ENCODE results near the gene GAMT.
A peak's percentile ranks its signal among the peaks of the same experiment; 100 is the strongest.

The GAMT gene

DNA sequence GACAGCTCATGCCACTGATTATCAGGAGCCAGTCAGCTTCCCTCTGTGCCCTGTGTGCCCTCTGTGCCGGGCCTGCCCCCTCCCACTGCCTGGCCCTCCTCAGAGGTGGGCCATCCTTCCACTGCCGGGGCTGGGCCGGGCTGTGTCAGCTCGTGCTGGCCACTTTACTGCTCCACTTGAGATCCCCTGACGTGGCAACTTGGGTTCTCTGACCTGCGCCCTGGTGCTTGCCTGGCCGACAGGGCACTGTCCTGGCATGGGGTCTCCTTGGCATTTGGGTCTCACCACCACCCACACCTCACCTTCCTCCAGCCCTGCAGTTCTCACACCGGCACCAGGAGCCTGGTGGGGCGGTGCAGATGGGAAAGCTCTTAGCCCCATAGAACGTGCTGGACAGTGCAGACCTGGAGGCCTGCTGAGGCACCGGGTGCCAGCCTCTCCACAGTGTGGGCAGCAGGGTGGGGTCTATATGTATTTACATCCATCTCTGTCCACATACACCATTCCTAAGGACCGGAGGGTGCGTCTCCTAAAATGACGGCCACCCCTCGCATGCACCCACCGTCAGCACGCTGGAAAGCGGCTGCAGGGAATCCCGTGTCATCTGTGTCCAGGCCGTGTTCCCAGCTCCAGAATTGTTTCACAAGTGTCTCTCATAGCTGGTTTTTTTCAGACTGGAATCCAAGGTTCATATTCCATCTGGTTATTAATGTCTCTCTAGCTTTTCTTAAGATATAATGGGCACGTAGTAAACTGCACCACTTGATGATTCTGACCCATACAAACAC lies 17.8 kb upstream of the GAMT start:
- DNase-seq (ENCODE audit: low read depth, low spot score) = no peak

DNA sequence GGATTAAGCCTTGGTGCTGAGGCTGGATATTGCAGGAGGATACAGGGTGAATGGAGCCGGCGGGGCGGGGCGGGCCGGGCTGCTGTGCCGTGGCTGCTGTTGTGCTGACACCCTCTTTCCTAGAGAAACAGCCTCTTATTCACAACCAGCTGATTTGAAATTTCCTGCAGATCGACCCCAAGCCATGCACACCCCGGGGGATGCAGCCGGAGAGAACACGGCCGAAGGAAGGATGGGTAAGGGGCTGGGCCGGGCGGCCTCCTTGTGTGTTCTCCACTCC lies 17.1 kb upstream of the GAMT start:
- DNase-seq (ENCODE audit: low read depth, low spot score) = no peak

DNA sequence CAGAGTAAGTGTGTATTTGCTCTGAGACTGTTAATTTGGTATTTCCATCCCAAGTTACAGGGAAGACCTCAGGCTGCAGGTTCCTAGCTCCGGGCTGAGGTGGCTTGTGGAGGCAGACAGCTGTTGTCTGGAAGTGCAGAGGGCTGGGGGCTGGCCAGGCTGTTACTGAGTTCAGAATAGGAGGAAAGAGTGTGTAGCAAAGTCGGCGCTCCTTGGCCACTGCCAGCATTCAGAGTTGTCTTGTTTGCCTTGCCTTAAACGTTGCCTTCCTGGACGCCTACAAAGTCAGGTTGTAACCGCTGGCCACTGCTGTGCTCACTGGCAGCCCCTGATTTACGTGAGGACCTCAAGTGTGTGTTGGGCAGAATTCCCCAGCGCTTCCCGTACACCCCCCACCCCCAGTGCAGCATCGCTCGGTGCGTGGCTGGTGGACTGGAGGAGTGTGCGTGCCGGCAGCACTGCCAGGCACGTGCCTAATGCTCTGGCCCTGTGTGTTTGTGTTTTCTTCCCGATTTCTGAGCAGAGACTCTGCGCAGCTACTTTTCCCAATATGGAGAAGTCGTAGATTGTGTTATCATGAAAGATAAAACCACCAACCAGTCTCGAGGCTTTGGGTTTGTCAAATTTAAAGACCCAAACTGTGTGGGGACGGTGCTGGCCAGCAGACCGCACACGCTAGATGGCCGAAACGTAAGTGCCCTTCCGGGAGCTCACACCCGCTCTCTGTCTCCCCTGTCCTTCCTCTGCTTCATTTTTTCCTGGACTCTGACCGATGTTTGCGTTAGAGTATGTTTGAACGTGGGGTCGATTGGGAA lies 16.5 kb upstream of the GAMT start:
- no peak for DNase-seq (ENCODE audit: low read depth, low spot score)

DNA sequence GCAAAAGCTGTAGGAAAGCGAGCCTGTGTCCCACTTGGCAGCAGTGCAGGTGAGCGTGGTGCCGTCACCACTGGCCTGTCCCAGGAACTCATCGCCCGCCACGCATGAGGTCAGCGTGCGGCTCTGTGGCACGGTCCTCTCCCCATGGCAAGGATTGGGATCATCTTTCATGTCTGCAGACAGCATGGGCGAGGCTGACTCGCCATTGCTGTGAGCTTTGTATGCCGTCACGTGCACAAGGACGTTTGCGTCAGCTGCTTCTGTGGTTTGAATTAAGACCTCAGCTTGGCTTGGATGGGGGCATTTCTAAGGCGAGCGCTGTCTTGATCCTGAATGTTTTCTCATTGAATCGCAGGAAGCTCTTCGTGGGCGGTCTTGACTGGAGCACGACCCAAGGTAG lies 15.8 kb upstream of the GAMT start:
- no peak for DNase-seq (ENCODE audit: low read depth, low spot score)

DNA sequence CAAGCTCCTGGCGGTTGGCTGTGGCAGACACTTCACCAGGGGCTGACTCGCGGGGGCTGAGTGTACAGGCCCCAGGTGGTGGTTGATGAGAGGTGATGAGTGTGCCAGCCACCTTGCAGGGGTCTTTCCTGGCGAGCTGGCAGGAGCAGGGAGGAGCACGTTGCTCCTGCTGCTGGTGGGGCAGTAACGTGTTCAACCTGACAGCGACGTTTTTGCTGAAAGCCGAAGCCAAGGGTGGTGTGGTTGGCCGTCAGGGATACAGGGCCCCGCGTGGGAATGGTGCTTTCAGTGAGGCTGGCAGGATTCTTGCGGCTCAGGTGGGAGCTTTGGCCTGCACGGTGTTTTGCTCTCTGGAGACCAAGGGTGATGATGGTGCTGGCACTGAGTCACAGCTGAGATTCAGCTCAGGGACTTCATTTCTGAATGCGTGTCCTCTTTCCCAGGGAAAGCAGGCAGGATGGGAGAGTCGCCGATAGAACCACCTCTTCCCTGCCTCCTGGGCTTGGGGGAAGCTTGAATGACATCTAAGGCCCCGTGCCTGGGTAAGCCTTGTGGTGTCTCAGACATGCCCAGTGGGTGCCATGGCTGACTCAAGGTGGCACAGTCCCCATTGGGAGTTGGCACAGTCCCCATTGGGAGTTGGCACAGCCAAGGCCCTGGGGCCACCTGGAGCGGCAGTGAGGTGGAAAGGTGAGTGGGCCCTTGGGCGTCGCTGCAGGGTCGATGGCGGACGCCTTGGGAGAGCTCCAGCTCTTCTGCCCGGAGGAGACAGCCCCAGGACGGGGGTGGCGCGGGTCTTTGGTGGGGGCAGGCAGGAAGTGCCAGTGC lies 14.9 kb upstream of the GAMT start:
- no peak for DNase-seq (ENCODE audit: low read depth, low spot score)

DNA sequence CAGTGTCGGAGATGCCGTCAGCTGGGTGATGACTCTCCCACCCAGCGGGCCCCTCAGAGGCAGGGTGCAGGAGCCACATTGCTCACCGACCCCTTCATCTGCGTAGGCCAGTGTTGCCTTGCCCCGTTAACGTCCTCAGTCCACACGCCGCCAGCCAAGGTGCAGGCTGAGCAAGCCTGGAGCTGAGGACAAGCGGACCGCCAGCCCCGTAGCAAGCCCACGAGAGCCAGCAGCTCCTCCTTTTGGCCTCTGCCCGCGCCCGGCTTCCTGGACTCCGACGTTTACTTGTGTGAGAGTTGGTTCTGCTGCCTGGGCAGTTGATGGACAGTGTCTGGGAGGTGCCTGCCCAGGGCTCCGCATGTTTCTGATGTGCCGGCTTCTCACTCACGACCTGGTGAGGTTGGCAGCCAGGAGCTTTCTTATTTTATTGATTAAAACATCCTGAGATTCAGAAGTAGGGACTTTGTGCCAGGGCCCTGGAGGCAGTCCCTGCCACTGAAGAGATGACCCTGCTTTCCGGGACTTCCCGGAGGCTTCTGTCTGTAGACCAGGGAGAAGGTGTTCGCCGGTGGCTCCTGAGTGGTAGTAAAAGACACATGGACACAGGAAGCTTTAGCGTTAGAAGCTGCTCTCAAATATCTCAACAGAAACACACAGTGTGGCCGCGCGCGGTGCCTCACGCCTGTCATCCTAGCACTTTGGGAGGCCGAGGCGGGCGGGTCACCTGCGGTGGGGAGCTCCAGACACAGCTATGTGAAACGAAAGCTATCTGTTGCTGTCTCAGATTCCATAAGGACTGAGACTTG lies 11.9 kb upstream of the GAMT start:
- DNase-seq (ENCODE audit: low read depth, low spot score) = no peak

DNA sequence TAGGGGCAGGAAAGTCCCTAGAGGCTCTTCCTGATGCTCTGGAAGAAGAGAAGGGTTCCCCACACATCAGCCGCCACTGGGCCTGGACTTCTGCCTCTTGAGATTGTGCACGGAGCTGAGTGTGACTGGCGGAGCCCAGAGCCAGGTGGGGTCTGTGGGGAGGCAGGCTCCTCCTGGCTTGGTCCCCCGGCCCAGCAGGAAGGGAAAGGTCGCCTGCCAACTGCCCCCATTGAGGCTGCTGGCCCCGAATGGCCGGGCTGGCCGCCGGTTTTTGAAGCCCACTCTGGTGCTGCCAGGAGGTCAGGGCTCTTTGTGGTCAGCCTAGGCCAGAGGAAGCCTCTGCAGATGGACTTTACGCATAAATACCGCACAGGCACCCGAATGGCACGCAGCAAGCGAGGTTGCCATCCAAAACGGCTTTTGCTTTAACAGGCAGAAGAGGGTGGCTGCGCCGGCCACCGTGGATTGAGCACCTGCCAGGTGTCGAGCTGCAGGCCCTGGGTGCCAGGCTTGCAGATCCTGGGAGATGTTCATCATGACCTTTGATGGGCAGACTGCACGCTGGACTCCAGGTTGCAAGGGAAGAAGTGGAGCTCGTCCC lies 11.1 kb upstream of the GAMT start:
- DNase-seq (ENCODE audit: low read depth, low spot score) = no peak

DNA sequence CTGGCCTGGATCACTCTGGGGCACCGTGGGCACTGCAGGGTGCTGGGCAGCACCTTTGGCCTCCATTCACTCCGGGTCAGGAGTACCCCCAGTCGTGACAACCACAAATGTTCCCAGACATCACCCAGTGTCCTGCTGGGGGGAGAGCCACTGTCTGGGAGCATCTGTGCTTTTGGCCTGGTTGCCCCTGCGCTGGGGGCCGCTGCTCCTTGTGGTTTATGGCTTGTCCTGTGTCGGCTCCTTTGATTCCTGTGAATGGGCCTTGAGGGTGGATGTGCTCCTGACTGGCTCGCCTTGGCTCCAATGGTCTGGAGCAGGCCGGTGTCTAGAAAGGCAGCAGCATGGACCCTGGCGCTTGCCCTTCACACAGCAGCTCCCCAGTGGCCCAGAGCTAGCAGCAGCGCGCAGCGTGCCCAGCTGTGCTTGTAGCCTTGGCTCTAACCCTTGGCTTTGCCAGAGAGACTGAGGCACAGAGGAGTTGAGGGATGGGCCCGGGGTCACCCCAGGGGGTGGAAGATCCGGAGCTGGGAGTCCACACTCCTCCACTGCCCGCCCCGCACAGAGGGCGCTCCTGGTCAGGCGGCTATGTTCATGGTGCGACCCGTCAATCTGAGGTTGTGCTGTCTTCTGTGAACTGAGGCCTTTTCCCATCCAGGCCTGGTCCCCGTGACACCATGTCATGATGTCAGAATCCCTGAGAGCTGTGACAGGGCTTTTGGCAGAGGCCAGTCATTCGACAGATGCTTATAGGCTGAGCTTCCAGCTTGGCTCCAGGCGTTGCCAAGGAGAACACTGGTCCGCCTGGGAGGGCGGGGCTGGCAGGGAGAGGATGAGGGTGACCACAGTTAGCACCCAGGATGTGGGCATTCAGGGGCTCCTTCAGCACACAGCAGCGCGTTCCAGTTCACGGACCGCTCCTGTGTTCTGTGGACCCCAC lies 10.2 kb upstream of the GAMT start:
- DNase-seq (ENCODE audit: low read depth, low spot score) = no peak

DNA sequence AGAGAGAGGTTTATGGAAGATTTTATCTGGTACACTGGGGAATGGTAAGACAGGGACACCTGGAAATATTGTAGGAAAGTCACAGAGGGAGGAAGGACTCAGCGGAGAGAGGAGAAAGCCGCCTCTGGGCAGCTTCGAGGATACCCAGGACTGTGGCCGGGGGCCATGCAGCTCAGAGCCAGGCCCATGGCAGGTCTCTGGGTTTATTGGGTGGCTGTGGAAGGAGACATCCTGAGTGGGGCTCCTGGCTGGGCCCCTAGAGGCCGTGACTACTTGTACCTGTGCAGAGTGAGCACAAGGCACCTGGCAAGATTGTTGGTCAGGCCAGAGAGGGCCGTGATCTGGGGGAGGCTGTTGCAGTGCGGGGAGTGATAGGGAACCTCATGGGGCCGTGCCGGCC lies 9.4 kb upstream of the GAMT start:
- no peak for DNase-seq (ENCODE audit: low read depth, low spot score)

DNA sequence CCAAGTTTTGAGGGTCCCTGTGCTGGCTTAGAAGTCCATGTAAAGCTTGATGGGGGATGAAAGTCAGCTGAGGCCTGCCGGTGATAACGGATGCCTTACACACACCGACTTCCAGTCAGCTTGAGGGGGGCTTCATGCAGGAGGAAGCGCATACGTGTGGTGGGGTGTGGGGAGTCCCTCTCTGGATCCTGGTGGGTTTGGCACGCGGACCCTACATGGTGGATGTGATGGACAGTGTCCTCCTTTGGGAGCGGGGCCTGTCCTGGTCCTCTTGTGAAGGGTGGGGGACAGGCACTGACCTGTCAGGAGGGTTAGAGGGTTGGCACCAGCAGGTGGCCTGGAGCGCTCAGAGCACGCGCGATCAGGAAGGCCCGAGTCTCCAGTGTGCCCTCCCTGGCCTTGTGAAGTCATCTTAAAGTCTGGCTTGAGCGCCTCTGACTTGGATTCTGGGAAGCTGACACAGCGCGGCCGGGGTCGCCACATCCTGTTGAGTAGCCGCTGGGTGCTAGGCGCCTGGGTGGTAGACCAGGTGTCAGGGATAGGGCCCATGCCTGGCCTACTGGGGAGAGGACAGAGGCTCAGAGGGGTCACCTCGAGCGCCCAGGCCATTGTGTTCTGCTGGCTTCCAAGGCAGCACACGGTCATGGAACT lies 8.9 kb upstream of the GAMT start:
- DNase-seq (ENCODE audit: low read depth, low spot score) = no peak

DNA sequence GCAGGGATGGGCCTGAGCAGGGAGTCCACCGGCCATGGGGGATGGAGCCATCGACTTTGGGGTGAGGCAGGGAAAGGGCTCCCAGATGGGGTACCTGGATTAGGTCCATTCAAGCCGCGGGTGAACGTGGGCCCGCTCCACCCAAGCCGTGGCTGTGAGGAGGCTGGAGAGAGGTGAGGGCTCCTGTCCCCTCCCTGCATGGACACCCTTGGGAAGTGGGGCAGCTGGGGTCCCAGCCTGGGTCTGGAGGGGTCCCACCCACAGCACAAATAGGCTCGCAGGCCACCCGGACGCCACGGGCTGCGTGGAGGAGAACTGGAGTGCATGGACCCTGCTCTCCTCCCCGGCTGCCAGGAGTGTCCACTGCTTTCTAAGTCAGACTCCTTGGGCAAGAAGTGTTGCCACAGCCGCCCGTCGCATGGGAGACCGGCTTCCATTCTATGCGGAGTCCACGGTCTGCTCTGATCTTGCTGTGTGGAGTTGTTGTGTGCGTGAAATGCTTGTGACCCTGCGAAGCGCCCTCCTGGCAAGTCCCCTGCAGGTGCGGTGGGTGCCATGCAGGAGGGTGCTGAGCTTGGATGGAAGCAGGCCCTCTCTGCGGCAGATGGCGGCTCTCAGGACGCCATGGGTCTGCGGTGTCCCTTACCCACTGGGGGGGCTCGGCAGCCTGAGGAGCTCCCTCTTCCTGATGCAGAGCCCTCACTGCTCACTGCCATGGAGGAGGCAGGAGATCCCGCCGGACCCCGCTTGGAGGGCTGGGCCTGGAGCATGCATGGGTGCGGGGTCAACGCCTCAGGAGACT lies 8.1 kb upstream of the GAMT start:
- DNase-seq (ENCODE audit: low read depth, low spot score) = no peak

DNA sequence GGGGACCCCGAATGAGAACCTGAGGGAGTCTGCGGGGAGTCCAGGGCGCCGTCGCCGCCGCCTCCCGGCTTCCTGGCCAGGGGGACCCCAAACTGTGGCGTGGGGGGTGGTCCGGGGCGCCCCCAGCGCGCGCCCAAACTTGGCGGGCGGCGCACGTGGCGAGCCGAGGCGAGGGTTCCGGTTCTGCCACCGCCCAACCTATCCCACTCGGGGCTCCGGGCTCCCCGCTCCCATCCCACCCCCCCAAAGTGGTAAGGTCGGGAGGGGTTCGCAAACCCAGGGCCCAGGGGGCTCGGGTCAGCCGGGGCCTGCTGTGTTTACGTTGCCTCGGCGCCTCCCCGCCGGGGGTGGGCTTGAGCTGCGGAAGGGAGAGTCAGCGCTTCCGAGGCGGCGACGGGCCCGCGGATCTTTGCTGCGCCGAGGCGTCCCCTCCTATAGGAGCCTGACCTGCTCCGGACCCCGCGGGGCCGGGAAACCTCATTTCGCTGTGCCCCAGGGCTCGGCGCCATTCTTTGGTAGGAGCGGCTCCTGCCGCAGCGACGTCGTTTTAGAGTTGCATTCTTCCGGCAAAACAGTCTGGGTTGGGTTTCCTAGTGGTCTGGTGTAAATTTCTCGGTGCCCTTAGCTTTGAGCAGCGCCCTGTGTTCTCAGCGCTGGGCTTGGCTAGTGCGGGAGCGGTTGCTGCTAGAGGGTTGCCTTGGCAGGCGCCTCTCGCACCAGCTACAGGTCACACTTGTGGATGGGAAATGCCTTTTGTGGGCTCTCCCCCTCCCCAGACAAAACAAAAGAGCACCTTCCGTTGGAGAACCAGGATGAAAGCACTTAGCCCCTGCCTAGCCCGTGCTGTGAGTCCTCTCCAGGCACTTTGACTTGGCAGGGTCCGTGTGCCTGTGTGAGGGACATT lies 7.2 kb upstream of the GAMT start:
- DNase-seq (ENCODE audit: low read depth, low spot score) = peak; percentile 40

DNA sequence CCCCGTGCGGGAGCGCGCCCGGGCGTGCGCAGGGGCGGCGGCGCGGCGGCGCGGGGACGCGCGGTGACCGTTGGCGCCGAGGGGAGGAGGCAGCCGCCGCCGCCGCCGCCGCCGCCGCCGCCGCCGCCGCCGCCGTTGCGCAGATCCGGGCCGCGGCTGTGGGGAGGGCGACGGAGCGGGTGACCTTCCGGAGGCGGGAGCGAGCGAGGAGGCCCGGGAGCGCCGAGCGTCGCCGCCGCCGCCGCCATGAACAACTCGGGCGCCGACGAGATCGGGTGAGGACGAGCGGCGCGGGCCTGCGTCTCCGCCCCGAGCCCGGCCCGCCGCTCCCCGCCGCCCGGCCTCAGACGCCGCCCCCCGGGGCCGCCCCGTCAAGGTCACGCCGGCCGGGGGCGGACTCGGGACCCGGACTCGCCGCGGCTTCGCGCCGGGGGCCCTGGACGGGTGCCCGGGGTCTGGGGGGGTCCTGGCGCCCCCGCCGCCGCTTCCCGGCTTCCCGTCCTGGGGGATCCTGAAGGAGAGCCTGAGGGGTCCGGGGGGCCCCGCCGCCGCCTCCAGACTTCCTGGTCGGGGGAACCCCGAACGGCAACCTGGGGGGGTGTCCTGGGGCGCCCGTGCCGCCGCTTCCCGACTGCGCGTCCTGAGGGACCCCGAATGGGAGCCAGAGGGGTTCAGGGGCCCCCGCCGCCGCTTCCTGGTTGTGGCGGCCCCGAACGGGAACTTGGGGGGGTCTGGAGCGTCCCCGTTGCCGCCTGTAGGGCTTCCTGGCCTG lies 6.4 kb upstream of the GAMT start, which contains the start of gene DAZAP1:
DAZAP1 (plus strand) TSS at position 59 of the 772 bp plus-strand sequence; CDS start at position 247, 188 bp downstream.
- peak; percentile 27 for DNase-seq (ENCODE audit: low read depth, low spot score)

DNA sequence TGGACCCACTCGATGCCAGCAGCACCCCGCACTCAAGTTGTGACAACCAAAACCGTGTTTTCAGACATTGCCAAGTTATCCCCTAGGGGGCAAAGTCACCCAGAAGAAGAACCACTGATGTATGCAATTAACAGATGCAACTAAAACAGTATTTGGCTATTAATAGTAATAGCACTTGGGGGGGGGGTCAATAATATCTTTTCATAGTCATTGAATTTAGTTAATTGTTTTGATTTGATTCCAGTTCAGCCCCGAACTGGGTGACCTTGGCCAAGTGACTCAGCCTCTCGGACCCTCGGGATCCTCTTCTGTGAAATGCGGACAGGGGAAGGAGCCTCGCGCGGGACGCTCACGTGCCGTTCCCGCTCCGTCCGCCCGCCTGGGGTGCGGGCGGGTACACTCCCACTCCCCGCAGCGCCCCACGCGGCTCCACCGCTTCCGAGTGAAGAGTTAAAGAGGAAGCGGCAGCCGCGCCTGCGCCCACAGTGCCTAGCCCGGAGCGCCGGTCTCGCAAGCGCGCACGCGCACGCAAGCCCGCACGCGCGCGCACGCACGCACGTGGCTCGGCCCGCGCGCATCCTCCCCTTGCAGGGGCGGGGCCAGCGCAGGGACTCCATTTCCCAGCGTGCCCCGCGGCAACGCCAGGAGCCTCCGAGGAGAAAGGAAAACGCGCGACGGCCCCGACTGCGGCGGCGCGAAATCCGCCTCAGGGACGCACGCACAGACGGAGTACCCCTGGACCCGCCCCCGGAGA lies 5.6 kb upstream of the GAMT start:
- peak; percentile 99 for DNase-seq (ENCODE audit: low read depth, low spot score)

DNA sequence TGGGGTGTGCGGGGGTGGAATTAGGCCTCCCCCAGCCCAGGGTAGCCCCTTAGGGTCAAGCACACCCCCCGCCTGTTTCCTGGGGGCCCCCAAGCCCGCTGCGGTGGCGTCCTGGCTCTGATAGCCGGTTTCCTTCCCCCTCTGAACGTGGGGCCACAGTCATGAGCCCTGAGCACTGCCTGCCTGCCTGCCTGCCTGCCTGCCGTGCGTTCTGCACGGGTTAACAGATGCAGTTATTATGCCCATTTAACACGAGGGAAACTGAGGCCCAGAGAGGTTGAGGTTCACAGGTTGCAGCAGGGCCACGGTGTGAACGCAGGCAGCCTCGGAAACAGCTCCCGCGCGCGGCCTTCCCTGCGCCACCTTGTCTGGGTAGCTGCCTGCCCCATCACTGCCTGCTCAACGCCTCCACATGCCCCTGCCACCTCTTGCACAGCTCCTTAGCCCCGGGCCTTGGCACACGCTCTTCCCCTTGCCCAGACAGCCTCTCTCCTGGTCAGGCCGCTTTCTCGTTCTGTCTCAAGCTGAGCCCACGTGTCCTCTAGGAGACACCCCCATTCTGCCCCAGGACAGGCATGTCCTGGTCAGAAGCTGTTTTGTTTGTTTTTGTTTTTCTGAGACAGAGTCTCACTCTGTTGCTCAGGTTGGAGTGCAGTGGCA lies 1.2 kb upstream of the GAMT start:
- DNase-seq (ENCODE audit: low read depth, low spot score) = no peak

DNA sequence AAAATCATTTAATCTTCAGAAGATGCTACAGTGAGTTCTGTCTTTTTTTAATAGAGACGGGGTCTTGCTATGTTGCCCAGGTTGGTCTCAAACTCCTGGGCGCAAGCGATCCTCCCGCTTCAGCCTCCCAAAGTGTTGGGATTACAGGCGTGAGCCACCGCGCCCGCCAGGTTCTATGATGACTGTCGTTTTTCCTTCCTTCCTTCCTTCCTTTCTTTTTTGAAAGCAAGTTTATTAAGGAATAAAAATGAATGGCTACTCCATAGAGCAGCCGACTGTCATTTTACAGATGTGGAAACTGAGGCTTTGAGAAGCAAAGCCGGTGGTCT lies 511 bp upstream of the GAMT start:
- no peak for DNase-seq (ENCODE audit: low read depth, low spot score)

Data from activated CD4-positive, CD25-positive, alpha-beta regulatory T cell treated with anti-CD3 and anti-CD28 coated beads, Interleukin-2, amount 50 U/mL, for 16 hours (primary cell).